Skeletal muscle satellite cell (primary cell): ENCODE data around the gene PLCG1.

Experiments
- H3K27me3 ChIP-seq: 2 replicates; pipeline ENCODE4 v1.7.0; 2013; ENCODE audit warnings: low read length; ENCODE audit not compliant: control insufficient read depth, insufficient read depth
- H3K36me3 ChIP-seq: 2 replicates; pipeline ENCODE4 v1.7.0; 2013; ENCODE audit warnings: mild to moderate bottlenecking, control low read depth, low read length; ENCODE audit not compliant: insufficient read depth
- H3K4me1 ChIP-seq: 2 replicates; pipeline ENCODE4 v1.7.0; 2013; ENCODE audit warnings: low read length; ENCODE audit not compliant: control insufficient read depth, insufficient read depth
- H3K4me2 ChIP-seq: 2 replicates; pipeline ENCODE4 v1.7.0; 2013; ENCODE audit warnings: mild to moderate bottlenecking, low read length
- H3K4me3 ChIP-seq: 2 replicates; pipeline ENCODE4 v1.7.0; 2013; ENCODE audit warnings: low read length
- H3K9ac ChIP-seq: 2 replicates; pipeline ENCODE4 v1.7.0; 2013; ENCODE audit warnings: mild to moderate bottlenecking, low read depth, low read length, moderate library complexity
- H3K9me3 ChIP-seq: replicated peaks from 2 replicates; pipeline ENCODE4 v1.7.0; 2013; ENCODE audit warnings: mild to moderate bottlenecking, control low read depth, low read length

PLCG1 gene

DNA sequence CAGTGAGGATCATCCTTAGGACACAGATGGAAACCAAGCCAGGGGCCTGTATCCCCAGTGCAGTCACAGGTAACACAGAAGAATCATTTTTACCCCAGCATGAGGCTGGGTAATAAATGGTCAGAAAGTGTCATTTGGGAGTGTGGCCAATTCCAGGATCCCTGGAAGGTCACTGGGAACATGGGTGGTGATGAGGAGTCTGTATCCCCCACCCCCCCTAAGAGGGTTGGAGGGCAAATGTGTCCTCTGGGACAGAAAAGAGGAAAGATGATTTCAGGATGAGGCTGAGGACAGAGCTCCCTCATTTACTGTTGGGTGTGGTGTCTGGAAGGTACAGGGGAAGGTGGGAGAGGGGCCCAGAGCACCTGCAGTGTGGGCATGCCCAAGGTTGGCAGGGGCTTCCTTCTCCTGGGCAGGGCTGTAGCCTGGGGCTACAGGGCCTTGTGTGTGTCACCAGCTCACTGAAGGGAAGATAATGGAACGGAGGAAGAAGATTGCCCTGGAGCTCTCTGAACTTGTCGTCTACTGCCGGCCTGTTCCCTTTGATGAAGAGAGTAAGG, 34.5 kb downstream of the PLCG1 start:
- no peaks in the 10 kb centered on the region for H3K9me3 ChIP-seq
- no peak overlapping the region for H3K4me3 ChIP-seq

DNA sequence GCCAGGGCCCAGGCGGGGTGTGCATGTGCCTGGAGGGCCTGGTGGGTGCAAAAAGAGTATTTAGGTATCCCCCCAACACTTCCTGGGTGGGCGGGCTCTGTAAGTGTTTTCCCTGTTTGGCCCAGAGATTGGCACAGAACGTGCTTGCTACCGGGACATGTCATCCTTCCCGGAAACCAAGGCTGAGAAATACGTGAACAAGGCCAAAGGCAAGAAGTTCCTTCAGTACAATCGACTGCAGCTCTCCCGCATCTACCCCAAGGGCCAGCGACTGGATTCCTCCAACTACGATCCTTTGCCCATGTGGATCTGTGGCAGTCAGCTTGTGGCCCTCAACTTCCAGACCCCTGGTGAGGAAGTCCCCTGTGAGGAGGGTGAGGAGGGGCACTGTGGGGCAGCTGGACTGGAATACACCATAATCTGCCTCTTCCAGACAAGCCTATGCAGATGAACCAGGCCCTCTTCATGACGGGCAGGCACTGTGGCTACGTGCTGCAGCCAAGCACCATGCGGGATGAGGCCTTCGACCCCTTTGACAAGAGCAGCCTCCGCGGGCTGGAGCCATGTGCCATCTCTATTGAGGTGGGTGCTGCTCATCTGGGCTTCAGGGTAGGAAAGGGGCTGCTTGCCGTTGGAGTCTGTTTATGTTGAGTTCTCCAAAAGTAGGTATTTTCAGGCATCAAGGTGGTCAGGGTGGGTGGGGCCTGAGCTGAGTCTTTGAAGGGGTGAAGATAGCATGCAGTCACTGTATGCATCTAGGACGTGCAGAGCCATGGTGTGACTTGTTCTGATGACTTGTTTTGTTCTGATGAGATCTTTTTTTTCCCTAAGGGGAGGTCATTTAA, 35.2 kb downstream of the PLCG1 start:
- no peak overlapping the region for H3K4me2 ChIP-seq
- H3K27me3 ChIP-seq: no peaks in the 10 kb centered on the region
- H3K36me3 ChIP-seq: peaks cover 80% of the 10 kb centered on the region
- no peak overlapping the region for H3K4me3 ChIP-seq
- H3K4me1 ChIP-seq: peaks cover 62% of the 10 kb centered on the region
- peak overlapping the region; percentile 23 for H3K9ac ChIP-seq
- H3K9me3 ChIP-seq: no peaks in the 10 kb centered on the region

More for the DNA sequence above, 34.5 kb downstream of the PLCG1 start:
- no peak overlapping the region for H3K4me2 ChIP-seq
- peaks cover 55% of the 10 kb centered on the region for H3K4me1 ChIP-seq
- H3K27me3 ChIP-seq: no peaks in the 10 kb centered on the region
- peak overlapping the region; percentile 3 for H3K9ac ChIP-seq
- H3K36me3 ChIP-seq: peaks cover 77% of the 10 kb centered on the region

DNA sequence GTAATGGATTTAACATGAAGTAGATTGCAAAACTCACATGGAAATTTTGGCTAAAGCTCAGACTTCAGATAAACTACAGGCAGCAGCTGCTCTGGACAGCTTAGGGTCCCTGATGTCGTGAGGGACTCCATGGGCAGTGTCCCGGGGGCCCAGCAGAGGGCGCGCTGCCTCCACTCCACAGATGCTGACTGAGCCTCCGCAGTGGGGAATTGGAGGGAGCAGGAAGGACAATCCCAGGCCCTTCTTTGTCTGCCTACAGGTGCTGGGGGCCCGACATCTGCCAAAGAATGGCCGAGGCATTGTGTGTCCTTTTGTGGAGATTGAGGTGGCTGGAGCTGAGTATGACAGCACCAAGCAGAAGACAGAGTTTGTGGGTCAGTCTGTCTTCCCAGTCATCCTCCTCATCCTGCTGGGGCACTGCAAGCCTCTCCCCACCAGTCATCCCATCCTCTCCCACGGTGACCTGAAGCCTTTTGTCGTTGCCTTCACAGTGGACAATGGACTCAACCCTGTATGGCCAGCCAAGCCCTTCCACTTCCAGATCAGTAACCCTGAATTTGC, 35.9 kb downstream of the PLCG1 start:
- H3K9me3 ChIP-seq: no peaks in the 10 kb centered on the region
- H3K4me1 ChIP-seq: peaks cover 68% of the 10 kb centered on the region
- H3K36me3 ChIP-seq: peaks cover 74% of the 10 kb centered on the region
- H3K4me3 ChIP-seq: no peak overlapping the region
- peak overlapping the region; percentile 16 for H3K9ac ChIP-seq
- no peaks in the 10 kb centered on the region for H3K27me3 ChIP-seq
- no peak overlapping the region for H3K4me2 ChIP-seq

DNA sequence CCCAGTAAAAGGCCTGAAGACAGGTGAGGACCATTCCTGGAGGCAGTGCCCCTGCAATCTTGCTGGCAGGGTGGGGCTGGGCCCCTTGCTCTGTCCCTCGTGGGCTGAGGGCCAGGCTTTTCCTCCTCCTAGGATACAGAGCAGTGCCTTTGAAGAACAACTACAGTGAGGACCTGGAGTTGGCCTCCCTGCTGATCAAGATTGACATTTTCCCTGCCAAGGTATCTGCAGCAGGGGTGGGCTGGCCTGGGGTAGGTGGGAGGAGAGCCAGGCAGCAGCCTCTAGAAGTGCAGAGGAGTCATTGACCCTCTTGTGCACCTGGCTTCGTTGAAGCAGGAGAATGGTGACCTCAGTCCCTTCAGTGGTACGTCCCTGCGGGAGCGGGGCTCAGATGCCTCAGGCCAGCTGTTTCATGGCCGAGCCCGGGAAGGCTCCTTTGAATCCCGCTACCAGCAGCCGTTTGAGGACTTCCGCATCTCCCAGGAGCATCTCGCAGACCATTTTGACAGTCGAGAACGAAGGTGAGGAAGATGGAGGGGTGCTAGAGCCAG, 36.5 kb downstream of the PLCG1 start:
- Histone ChIP-seq H3K27me3 (no peaks in the 10 kb centered on the region), H3K4me2 (no peak overlapping the region), H3K9ac (peak overlapping the region; percentile 16), H3K4me1 (peaks cover 74% of the 10 kb centered on the region), H3K36me3 (peaks cover 73% of the 10 kb centered on the region), H3K9me3 (no peaks in the 10 kb centered on the region), H3K4me3 (no peak overlapping the region)

DNA sequence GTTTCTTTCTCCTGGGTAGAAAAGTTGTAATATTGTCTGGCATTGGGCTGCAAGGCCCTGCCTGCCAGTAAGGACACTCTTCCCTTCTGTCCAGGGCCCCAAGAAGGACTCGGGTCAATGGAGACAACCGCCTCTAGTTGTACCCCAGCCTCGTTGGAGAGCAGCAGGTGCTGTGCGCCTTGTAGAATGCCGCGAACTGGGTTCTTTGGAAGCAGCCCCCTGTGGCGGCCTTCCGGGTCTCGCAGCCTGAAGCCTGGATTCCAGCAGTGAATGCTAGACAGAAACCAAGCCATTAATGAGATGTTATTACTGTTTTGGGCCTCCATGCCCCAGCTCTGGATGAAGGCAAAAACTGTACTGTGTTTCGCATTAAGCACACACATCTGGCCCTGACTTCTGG, 37.0 kb downstream of the PLCG1 start:
- Histone ChIP-seq H3K9me3 (no peaks in the 10 kb centered on the region), H3K27me3 (no peaks in the 10 kb centered on the region), H3K4me1 (peaks cover 76% of the 10 kb centered on the region), H3K4me3 (no peak overlapping the region), H3K36me3 (peaks cover 68% of the 10 kb centered on the region), H3K9ac (peak overlapping the region; percentile 62), H3K4me2 (no peak overlapping the region)

DNA sequence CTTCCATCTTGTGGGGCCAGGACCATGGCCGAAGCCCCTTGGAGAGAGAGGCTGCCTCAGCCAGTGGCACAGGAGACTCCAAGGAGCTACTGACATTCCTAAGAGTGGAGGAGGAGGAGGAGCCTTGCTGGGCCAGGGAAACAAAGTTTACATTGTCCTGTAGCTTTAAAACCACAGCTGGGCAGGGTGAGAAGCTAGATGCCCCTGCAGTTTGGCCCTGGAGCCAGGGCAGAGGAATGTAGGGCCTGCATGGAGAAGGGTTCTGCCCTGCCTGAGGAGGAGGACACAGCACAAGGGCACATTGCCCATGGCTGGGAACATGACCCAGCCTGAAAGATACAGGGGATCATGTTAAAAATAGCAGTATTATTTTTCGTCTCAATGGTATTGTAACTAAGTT, 37.4 kb downstream of the PLCG1 start:
- Histone ChIP-seq H3K4me3 (no peak overlapping the region), H3K9me3 (no peaks in the 10 kb centered on the region), H3K27me3 (no peaks in the 10 kb centered on the region), H3K4me2 (no peak overlapping the region), H3K9ac (peak overlapping the region; percentile 62), H3K36me3 (peaks cover 66% of the 10 kb centered on the region), H3K4me1 (peaks cover 73% of the 10 kb centered on the region)

DNA sequence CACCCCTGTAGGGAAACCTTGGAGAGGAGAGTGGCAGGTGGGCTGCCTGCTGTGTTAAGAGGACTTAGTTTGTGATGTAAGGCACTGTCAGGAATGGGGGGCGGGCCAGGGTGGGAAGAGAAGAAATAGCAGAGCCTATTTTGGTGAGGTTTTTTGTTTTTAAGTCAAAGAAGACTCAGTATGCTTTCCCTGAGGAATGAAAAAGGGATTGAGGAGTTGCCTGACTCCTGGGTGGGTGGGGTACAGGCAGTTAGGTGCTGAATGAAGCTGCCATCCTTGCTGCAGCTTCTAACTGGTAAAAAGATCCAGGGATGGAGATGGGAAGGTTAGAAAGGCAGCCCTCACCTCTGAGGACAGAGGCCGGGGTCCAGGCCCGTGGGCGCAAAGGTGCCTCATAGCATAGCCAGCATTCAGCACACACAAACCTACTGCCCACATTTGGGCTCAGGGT, 37.9 kb downstream of the PLCG1 start:
- Histone ChIP-seq H3K4me2 (no peak overlapping the region), H3K4me1 (peaks cover 69% of the 10 kb centered on the region), H3K27me3 (no peaks in the 10 kb centered on the region), H3K9me3 (no peaks in the 10 kb centered on the region), H3K36me3 (peaks cover 65% of the 10 kb centered on the region), H3K9ac (peak overlapping the region; percentile 62), H3K4me3 (no peak overlapping the region)

DNA sequence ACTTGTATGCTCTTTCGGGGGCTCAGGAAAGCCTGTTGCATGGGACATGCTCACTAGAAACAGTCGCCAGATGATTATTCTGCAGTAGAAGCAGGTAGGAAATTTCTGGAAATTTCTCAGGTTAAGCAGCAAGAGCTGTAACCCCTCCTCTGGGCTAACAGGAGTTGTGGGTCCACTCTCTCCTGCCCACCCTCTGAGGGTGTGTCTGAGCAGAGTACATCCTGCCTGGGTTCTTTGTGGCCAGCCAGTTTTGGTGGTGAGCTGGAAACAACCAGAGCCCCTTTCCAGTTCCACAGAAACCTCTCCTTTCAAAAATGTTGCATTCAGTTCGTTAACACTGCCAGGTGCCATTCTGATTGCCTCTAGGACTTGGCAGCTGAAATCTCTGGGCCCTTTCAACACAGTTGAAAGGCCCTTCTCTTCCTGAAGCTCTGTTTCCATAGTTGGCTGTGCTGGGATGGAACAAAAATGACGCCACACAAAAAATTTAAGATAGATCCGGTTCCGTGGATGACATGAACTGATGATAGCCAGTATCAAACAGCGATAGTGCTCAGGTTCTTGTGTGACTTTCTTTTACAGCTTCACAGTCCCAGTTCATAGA, 38.5 kb downstream of the PLCG1 start:
- Histone ChIP-seq H3K4me2 (no peak overlapping the region), H3K4me3 (no peak overlapping the region), H3K9ac (peak overlapping the region; percentile 62), H3K36me3 (peaks cover 68% of the 10 kb centered on the region), H3K4me1 (peaks cover 69% of the 10 kb centered on the region), H3K27me3 (no peaks in the 10 kb centered on the region), H3K9me3 (no peaks in the 10 kb centered on the region)

DNA sequence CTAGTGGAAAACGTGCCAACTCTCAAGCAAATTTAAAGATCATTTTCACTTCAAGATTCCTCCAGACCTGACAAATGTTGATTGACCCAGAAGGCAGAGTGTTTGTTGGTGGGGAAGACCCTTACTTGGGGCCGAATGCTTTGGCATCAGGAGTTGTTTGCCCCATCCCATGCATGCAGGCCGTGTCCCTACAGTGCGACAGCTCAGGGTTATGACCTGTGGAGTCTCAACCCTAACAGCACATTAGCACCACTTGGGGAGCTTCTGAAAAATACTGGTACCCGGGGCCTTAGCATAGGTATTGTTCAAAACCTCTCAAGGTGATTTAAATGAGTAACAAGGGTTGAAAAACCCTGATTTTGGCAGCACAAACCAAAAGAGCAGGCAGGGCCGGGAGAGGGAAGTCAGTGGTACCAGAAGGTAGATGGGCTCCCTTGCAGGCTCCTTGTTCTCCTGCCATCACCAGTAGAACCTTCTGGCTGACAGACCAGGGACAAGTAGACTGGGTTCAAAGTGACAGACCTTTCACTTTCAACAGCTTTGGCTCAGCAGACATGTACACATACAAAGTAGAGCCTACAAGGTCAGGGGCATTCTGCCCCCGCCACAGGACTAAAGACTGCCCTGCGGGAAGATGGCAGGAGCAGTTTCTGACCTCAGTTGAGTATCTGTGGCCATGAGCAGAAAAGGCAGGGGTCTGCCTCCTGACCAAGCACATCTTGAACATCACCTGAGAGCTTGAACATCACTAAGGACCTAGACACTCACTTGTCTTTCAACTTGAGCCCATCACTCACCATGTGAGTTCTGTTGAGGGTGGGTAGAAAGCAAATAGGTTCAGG, 39.6 kb downstream of the PLCG1 start:
- H3K9ac ChIP-seq: peak overlapping the region; percentile 62
- peak overlapping the region; percentile 53 for H3K4me2 ChIP-seq
- H3K27me3 ChIP-seq: no peaks in the 10 kb centered on the region
- H3K9me3 ChIP-seq: no peaks in the 10 kb centered on the region
- peaks cover 70% of the 10 kb centered on the region for H3K36me3 ChIP-seq
- peak overlapping the region; percentile 7 for H3K4me3 ChIP-seq
- peaks cover 68% of the 10 kb centered on the region for H3K4me1 ChIP-seq

DNA sequence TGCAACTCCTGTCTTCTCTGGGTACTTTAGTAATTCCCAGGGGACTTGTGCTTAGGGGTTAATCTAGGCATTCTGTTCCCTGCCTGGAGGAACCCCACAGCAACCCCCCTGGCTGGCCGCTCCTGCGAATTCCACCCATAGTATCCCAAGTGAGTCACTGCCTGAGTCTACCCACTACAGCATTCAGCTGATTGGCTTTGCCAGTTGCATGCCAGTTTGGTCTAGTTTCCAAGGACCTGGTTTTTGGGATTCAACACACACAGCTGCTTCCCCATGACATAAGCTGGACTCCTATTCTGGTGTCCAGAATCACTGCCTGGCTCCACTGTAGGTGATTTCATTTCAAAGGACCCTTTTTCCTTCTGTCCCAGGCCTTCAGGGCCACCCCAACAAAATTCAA, 40.3 kb downstream of the PLCG1 start:
- Histone ChIP-seq H3K4me2 (peak overlapping the region; percentile 56), H3K9ac (peak overlapping the region; percentile 79), H3K4me3 (peak overlapping the region; percentile 7), H3K4me1 (peaks cover 61% of the 10 kb centered on the region), H3K27me3 (no peaks in the 10 kb centered on the region), H3K9me3 (no peaks in the 10 kb centered on the region), H3K36me3 (peaks cover 70% of the 10 kb centered on the region)
